Loucy (cell line): ENCODE measurements around the gene CAMK2D.

Experiments used
- H2AFZ ChIP-seq: fragments of 200-600 bp; sonication (generic); 2 replicates; pipeline ENCODE4 v1.6.0; 2016; ENCODE audit warnings: antibody characterized with exemption, mild to moderate bottlenecking, low read length, moderate library complexity
- H3F3A ChIP-seq: fragments of 200-600 bp; 2 replicates; pipeline ENCODE4 v1.6.0; 2016; ENCODE audit warnings: antibody characterized with exemption, low read depth, mild to moderate bottlenecking
- H3K27me3 ChIP-seq: fragments of 200-600 bp; sonication (generic); 2 replicates; pipeline ENCODE4 v1.6.1; 2014; ENCODE audit warnings: low read length, mild to moderate bottlenecking; ENCODE audit not compliant: insufficient read depth, poor library complexity, severe bottlenecking
- H3K36me3 ChIP-seq: fragments of 200-600 bp; sonication (generic); 2 replicates; pipeline ENCODE4 v1.6.1; 2016; ENCODE audit warnings: low read length; ENCODE audit not compliant: insufficient read depth
- H3K4me1 ChIP-seq: fragments of 200-600 bp; sonication (generic); 2 replicates; pipeline ENCODE4 v1.5.1; 2014; ENCODE audit warnings: low read length, mild to moderate bottlenecking; ENCODE audit not compliant: insufficient read depth, poor library complexity, severe bottlenecking
- H3K4me2 ChIP-seq: fragments of 200-600 bp; sonication (generic); 2 replicates; pipeline ENCODE4 v1.6.0; 2014; ENCODE audit warnings: antibody characterized with exemption, low read length, low read depth, mild to moderate bottlenecking; ENCODE audit not compliant: poor library complexity, severe bottlenecking
- H3K4me3 ChIP-seq: fragments of 200-600 bp; sonication (generic); 2 replicates; pipeline ENCODE4 v1.5.1; 2014; ENCODE audit warnings: low read length, mild to moderate bottlenecking, mixed read lengths; ENCODE audit not compliant: poor library complexity, severe bottlenecking
- H3K79me2 ChIP-seq: fragments of 200-600 bp; sonication (generic); 2 replicates; pipeline ENCODE4 v1.6.1; 2014; ENCODE audit warnings: low read length; ENCODE audit not compliant: insufficient read depth
- H3K9ac ChIP-seq: fragments of 200-600 bp; sonication (generic); 2 replicates; pipeline ENCODE4 v1.6.0; 2014; ENCODE audit warnings: mild to moderate bottlenecking, low read depth, low read length, moderate library complexity; ENCODE audit not compliant: poor library complexity, severe bottlenecking
- H3K9me2 ChIP-seq: fragments of 200-600 bp; sonication (generic); replicated peaks from 2 replicates; pipeline ENCODE4 v1.6.1; 2016; ENCODE audit warnings: low read depth, low read length, mixed read lengths
- H3K9me3 ChIP-seq: fragments of 200-600 bp; sonication (generic); 2 replicates; pipeline ENCODE4 v1.6.1; 2014; ENCODE audit warnings: mild to moderate bottlenecking, antibody characterized with exemption, low read length, low read depth; ENCODE audit not compliant: insufficient read depth
- H4K20me1 ChIP-seq: fragments of 200-600 bp; sonication (generic); 2 replicates; pipeline ENCODE4 v1.6.0; 2014; ENCODE audit warnings: antibody characterized with exemption, low read length, mild to moderate bottlenecking; ENCODE audit not compliant: insufficient read depth, poor library complexity, severe bottlenecking
- EZH2phosphoT487 ChIP-seq: fragments of 200-600 bp; IDR thresholded peaks from 2 replicates; pipeline ENCODE4 v1.6.1; 2018; ENCODE audit warnings: antibody characterized with exemption, mild to moderate bottlenecking, moderate library complexity, borderline replicate concordance
- TF ChIP-seq, protein P1 (sequence below): fragments of 200-600 bp; sonication (generic); conservative IDR thresholded peaks from 2 replicates; pipeline ENCODE4 v1.5.1; 2014; ENCODE audit warnings: mild to moderate bottlenecking, antibody characterized with exemption, low read length

The CAMK2D gene

DNA sequence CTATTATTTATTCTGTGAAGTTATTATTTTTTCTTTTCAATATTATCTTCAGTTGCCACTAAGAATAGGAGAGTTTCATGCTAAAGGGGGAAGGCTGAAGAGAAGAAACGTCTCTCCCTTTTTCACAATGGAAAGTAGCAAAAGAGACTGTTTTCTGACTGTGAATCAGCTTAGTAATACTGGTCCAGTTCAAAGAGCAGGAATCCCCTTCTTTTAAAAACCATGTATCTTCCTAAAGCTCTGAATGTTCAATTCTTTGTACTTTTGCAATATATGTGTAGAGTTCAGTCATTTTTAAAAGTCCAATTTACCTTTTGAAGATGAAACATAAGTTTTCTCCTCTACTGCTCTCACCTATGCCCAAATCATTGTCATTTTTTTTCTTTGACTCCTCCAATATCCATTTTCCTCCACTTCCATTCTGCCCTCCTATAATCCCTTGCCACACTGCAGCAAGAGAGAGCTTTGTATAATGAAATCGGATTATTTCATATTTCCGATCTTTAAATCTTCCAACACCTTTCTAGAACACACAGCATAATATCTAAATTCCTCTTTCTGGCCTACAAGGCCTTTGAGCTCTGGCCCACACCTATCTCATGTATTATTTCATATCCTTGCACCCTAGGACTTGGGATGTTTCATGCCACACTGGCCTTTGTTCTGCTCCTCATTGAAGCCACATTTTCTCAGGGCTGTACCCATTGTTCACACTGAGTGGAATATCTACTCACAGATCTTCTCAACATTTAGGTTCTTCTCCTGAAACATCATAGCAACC is 195.3 kb downstream of the CAMK2D start:
- peaks cover 6% of the 10 kb centered on the region; the same call in 1 of the 2 replicates for H3K9me3 ChIP-seq
- peak overlapping the region; percentile 60 for H3K4me2 ChIP-seq
- peaks cover 46% of the 10 kb centered on the region for H3K4me1 ChIP-seq
- H2AFZ ChIP-seq = no peak overlapping the region
- H3K36me3 ChIP-seq = peaks cover 4% of the 10 kb centered on the region; the same call in 1 of the 2 replicates
- no peaks in the 10 kb centered on the region for H3K27me3 ChIP-seq
- H3F3A ChIP-seq = no peaks in the 10 kb centered on the region
- no peak overlapping the region for H3K4me3 ChIP-seq
- H3K9me2 ChIP-seq = no peaks in the 10 kb centered on the region
- peak overlapping the region; percentile 23 for H3K9ac ChIP-seq
- no peaks in the 10 kb centered on the region for H4K20me1 ChIP-seq
- TF ChIP-seq, protein P1, sequence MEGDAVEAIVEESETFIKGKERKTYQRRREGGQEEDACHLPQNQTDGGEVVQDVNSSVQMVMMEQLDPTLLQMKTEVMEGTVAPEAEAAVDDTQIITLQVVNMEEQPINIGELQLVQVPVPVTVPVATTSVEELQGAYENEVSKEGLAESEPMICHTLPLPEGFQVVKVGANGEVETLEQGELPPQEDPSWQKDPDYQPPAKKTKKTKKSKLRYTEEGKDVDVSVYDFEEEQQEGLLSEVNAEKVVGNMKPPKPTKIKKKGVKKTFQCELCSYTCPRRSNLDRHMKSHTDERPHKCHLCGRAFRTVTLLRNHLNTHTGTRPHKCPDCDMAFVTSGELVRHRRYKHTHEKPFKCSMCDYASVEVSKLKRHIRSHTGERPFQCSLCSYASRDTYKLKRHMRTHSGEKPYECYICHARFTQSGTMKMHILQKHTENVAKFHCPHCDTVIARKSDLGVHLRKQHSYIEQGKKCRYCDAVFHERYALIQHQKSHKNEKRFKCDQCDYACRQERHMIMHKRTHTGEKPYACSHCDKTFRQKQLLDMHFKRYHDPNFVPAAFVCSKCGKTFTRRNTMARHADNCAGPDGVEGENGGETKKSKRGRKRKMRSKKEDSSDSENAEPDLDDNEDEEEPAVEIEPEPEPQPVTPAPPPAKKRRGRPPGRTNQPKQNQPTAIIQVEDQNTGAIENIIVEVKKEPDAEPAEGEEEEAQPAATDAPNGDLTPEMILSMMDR = no peak
- no peak for TF ChIP-seq EZH2phosphoT487
- H3K79me2 ChIP-seq = no peaks in the 10 kb centered on the region

DNA sequence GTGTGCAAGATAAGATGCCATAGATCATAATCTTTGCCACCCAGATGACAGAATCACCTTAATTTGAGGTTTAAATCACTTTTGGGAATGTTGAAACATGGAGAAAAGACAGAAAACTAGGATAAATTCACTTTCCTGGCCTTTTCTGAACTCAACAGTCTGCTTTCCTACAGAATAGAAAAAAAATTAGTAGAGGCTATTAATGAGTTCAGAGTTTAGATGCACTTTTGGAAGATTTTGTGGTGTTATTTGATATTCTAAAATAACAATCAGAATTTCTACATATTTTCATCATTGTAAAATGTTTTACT is 195.9 kb downstream of the CAMK2D start:
- TF ChIP-seq EZH2phosphoT487 = no peak
- TF ChIP-seq, protein P1 = no peak
- H3K9me2 ChIP-seq = no peaks in the 10 kb centered on the region
- no peaks in the 10 kb centered on the region for H3K79me2 ChIP-seq
- H2AFZ ChIP-seq = no peak overlapping the region
- peaks cover 46% of the 10 kb centered on the region for H3K4me1 ChIP-seq
- peak overlapping the region; percentile 38 for H3K4me3 ChIP-seq
- peaks cover 4% of the 10 kb centered on the region; the same call in 1 of the 2 replicates for H3K36me3 ChIP-seq
- no peaks in the 10 kb centered on the region for H3F3A ChIP-seq
- H3K4me2 ChIP-seq = peak overlapping the region; percentile 60
- H4K20me1 ChIP-seq = no peaks in the 10 kb centered on the region
- no peaks in the 10 kb centered on the region for H3K27me3 ChIP-seq
- peaks cover 6% of the 10 kb centered on the region; the same call in 1 of the 2 replicates for H3K9me3 ChIP-seq
- peak overlapping the region; percentile 23 for H3K9ac ChIP-seq

DNA sequence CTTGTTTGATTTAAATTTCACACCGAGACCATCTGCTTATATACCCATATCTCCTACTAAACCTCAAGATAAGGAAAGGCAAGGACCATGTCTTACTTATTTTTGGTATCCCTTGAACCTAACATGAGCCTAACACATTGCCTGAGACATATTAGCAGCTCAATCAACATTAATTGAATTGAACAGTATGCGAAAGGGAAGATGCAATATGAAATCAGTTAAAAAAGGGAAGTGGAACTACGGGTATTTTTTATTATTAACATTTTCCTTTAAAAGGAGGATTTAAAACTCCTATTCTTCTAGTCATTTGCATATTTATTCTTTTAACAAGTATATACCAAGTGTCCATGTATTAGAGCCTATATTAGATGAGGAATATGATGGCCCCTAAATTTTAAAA is 197.0 kb downstream of the CAMK2D start:
- Histone ChIP-seq H3K4me3 (no peak overlapping the region), H3K4me1 (peaks cover 46% of the 10 kb centered on the region), H3K9ac (peak overlapping the region; percentile 2), H3K36me3 (peaks cover 4% of the 10 kb centered on the region; the same call in 1 of the 2 replicates), H4K20me1 (no peaks in the 10 kb centered on the region), H3K4me2 (peak overlapping the region; percentile 10), H2AFZ (no peak overlapping the region), H3F3A (no peaks in the 10 kb centered on the region), H3K79me2 (no peaks in the 10 kb centered on the region), H3K9me3 (peaks cover 6% of the 10 kb centered on the region; the same call in 1 of the 2 replicates), H3K27me3 (no peaks in the 10 kb centered on the region), H3K9me2 (no peaks in the 10 kb centered on the region)
- TF ChIP-seq, protein P1 = no peak
- TF ChIP-seq EZH2phosphoT487 = no peak
